K562 (cell line): ENCODE results near the gene VPS26A. TPM values are rescaled to one million over a fixed set of nuclear protein-coding genes. Genes with fewer than 3 reads are reported as not detected.
A peak's percentile ranks its signal among the peaks of the same experiment; 100 is the strongest.

Experiments used
- ATAC-seq: fragments of 200-7000 bp; cut with Tn5 transposase; 3 replicates; pipeline ENCODE4 v1.9.1; 2020; ENCODE audit warnings: moderate library complexity
- BruUV-seq: library from RNA; stranded (reverse); fragments of 400-500 nt; replicated peaks from 2 replicates; lab custom pipeline; 2021; lab: Mats Ljungman, UMichigan
- CTCF ChIA-PET: fragments of 300-600 bp; formaldehyde crosslinking; extraction: SDS; loops from one replicate; lab custom pipeline; 2021; ENCODE audit warnings: low intra/inter-chr PET ratio; lab: Yijun Ruan, JAX
- POLR2A ChIA-PET: fragments of 300-600, 350-650 bp; sonication (Branson Sonifier 250); formaldehyde crosslinking; extraction: SDS; loops from one replicate; lab custom pipeline; 2021; ENCODE audit warnings: antibody characterized with exemption, inconsistent platforms; lab: Yijun Ruan, JAX
- DNase-seq, 4 experiments: peaks; one replicate each; pipeline versions ENCODE4 v3.0.0 to v3.0.0-alpha.2; 2011 to 2018; ENCODE audit warnings: low spot score in 3 of 4, mixed read lengths in 3 of 4; ENCODE audit errors: extremely low read depth in 1 of 4
- FAIRE-seq: peaks from 2 replicates; lab custom pipeline; 2011; peaks lifted over from hg19 to GRCh38; lab: Jason Lieb, UNC
- H2AFZ ChIP-seq: 2 replicates; pipeline ENCODE4 v1.6.0; 2011; ENCODE audit warnings: low read depth, low read length, control low read depth, inconsistent platforms
- H3K27ac ChIP-seq: fragments of 200-600 bp; 3 replicates; pipeline ENCODE4 v1.8.0; 2011; ENCODE audit warnings: low read depth, mild to moderate bottlenecking, control low read depth, inconsistent platforms, low read length, moderate library complexity, mixed read lengths; ENCODE audit errors: extremely low read depth
- H3K27me3 ChIP-seq, 2 experiments: fragments of 300-600 bp in 1 of 2; 2 replicates in 1 of 2; 3 replicates in 1 of 2; pipeline versions ENCODE4 v1.6.0 to v1.8.0; 2011; ENCODE audit warnings: inconsistent platforms in 2 of 2, low read length in 2 of 2, mild to moderate bottlenecking in 1 of 2, mixed read lengths in 1 of 2, moderate library complexity in 1 of 2; ENCODE audit not compliant: control insufficient read depth in 2 of 2, insufficient read depth in 2 of 2
- H3K36me3 ChIP-seq: fragments of 300-600 bp; 3 replicates; pipeline ENCODE4 v1.8.0; 2011; ENCODE audit warnings: mild to moderate bottlenecking, low read length, inconsistent platforms; ENCODE audit not compliant: control insufficient read depth, insufficient read depth
- H3K4me1 ChIP-seq, 2 experiments: fragments of 200-600 bp in 1 of 2; replicated peaks in 1 of 2; 2 replicates in 1 of 2; 3 replicates in 1 of 2; pipeline versions ENCODE4 v1.5.1 to v1.8.0; 2011; ENCODE audit warnings: inconsistent platforms in 2 of 2, low read length in 2 of 2, mild to moderate bottlenecking in 1 of 2, mixed read lengths in 1 of 2, moderate library complexity in 1 of 2; ENCODE audit not compliant: control insufficient read depth in 2 of 2, insufficient read depth in 2 of 2
- H3K4me2 ChIP-seq: 2 replicates; pipeline ENCODE4 v1.6.1; 2011; ENCODE audit warnings: low read length, control low read depth, inconsistent platforms, mixed read lengths; ENCODE audit not compliant: insufficient read depth
- H3K4me3 ChIP-seq: fragments of 200-600 bp; sonication (generic), shearing (Covaris generic); 2 replicates; pipeline ENCODE4 v1.5.1; 2016; ENCODE audit warnings: control low read depth, inconsistent platforms
- H3K79me2 ChIP-seq: fragments of 200-600 bp; 3 replicates; pipeline ENCODE4 v1.8.0; 2011; ENCODE audit warnings: low read length, inconsistent platforms; ENCODE audit not compliant: control insufficient read depth, insufficient read depth
- H3K9ac ChIP-seq, 2 experiments: 2 replicates each; pipeline versions ENCODE4 v1.6.0 to v1.6.1; 2011; ENCODE audit warnings: low read depth in 2 of 2, low read length in 2 of 2, control low read depth in 1 of 2, inconsistent platforms in 1 of 2, mild to moderate bottlenecking in 1 of 2, mixed read lengths in 1 of 2; ENCODE audit not compliant: insufficient read depth in 1 of 2
- H3K9me1 ChIP-seq: one replicate; pipeline ENCODE4 v1.6.0; 2011; ENCODE audit warnings: inconsistent platforms, mild to moderate bottlenecking, low read length, moderate library complexity; ENCODE audit not compliant: control insufficient read depth, insufficient read depth
- H3K9me3 ChIP-seq: replicated peaks from 2 replicates; pipeline ENCODE4 v1.5.1; 2011; ENCODE audit warnings: low read depth, low read length, inconsistent platforms; ENCODE audit not compliant: control insufficient read depth, insufficient read depth
- H4K20me1 ChIP-seq: replicated peaks from 2 replicates; pipeline ENCODE4 v1.6.1; 2011; ENCODE audit warnings: low read length, inconsistent platforms, mixed read lengths; ENCODE audit not compliant: control insufficient read depth, insufficient read depth
- BCOR ChIP-seq: fragments of 450-650 bp; IDR thresholded peaks from 2 replicates; pipeline ENCODE4 v1.6.1; 2016
- CREM ChIP-seq: IDR thresholded peaks from 2 replicates; pipeline ENCODE4 v1.6.1; 2014; ENCODE audit warnings: antibody characterized with exemption, low read depth
- E4F1 ChIP-seq: fragments of 250-450 bp; sonication (Bioruptor Pico); IDR thresholded peaks from 2 replicates; pipeline ENCODE4 v1.5.0; 2021; ENCODE audit warnings: mild to moderate bottlenecking, borderline replicate concordance
- ELF4 ChIP-seq: fragments of 450-650 bp; formaldehyde crosslinking; IDR thresholded peaks from 2 replicates; pipeline ENCODE4 v1.4.0; 2022; ENCODE audit warnings: missing genetic modification characterization
- FUS ChIP-seq: fragments of 200-400 bp; formaldehyde crosslinking; optimal IDR thresholded peaks from 2 replicates; pipeline ENCODE3; 2017; ENCODE audit warnings: low read depth, low read length
- HSF4 ChIP-seq: fragments of 250-450 bp; sonication (Bioruptor Pico); IDR thresholded peaks from 2 replicates; pipeline ENCODE4 v2.1.2; 2022; ENCODE audit warnings: mild to moderate bottlenecking, moderate library complexity, borderline replicate concordance
- KLF1 ChIP-seq: fragments of 450-650 bp; IDR thresholded peaks from 2 replicates; pipeline ENCODE4 v1.6.1; 2016; ENCODE audit warnings: missing genetic modification characterization, missing compliant biosample characterization
- L3MBTL2 ChIP-seq: fragments of 450-650 bp; IDR thresholded peaks from 2 replicates; pipeline ENCODE4 v1.6.1; 2016; ENCODE audit warnings: mild to moderate bottlenecking, moderate library complexity
- NONO ChIP-seq, 2 experiments: fragments of 200-400 bp in 1 of 2; fragments of 450-650 bp in 1 of 2; formaldehyde crosslinking in 1 of 2; IDR thresholded peaks; 2 replicates each; pipeline ENCODE4 v1.6.1; 2017; ENCODE audit warnings: low read depth in 2 of 2, mild to moderate bottlenecking in 2 of 2, moderate library complexity in 2 of 2, low read length in 1 of 2
- POLR2AphosphoS2 ChIP-seq: IDR thresholded peaks from 2 replicates; pipeline ENCODE4 v1.6.1; 2012; ENCODE audit warnings: low read length, improper control_type of control experiment
- POLR2H ChIP-seq: IDR thresholded peaks from 2 replicates; pipeline ENCODE4 v1.6.1; 2016; ENCODE audit warnings: missing genetic modification characterization, low read depth, mild to moderate bottlenecking, control low read depth, missing compliant biosample characterization, moderate library complexity
- THAP7 ChIP-seq: fragments of 250-450 bp; sonication (Bioruptor Pico); IDR thresholded peaks from 2 replicates; pipeline ENCODE4 v1.5.0; 2021
- TRIM28 ChIP-seq: fragments of 450-650 bp; IDR thresholded peaks from 2 replicates; pipeline ENCODE4 v1.6.1; 2017
- ZC3H4 ChIP-seq: sonication (generic); formaldehyde crosslinking; IDR thresholded peaks from 2 replicates; pipeline ENCODE4 v1.9.0; 2021; ENCODE audit warnings: missing genetic modification reagents, borderline replicate concordance
- ZNF12 ChIP-seq: sonication (generic); formaldehyde crosslinking; IDR thresholded peaks from 2 replicates; pipeline ENCODE4 v1.4.0; 2020; ENCODE audit warnings: mild to moderate bottlenecking, missing genetic modification reagents
- ZNF311 ChIP-seq: fragments of 250-450 bp; sonication (Bioruptor Pico); IDR thresholded peaks from 2 replicates; pipeline ENCODE4 v1.4.0; 2020; ENCODE audit warnings: mild to moderate bottlenecking, moderate library complexity
- ZNF511 ChIP-seq: sonication (generic); formaldehyde crosslinking; IDR thresholded peaks from 2 replicates; pipeline ENCODE4 v1.8.0; 2022; ENCODE audit warnings: mild to moderate bottlenecking, missing genetic modification reagents
- ZNF584 ChIP-seq: fragments of 200-800 bp; sonication (Bioruptor generic); IDR thresholded peaks from 2 replicates; pipeline ENCODE4 v1.6.1; 2016; ENCODE audit warnings: low read depth, mild to moderate bottlenecking, missing genetic modification characterization, missing compliant biosample characterization
- ZNF586 ChIP-seq: fragments of 450-650 bp; formaldehyde crosslinking; conservative IDR thresholded peaks from 2 replicates; pipeline ENCODE4 v1.4.0; 2020; ENCODE audit warnings: mild to moderate bottlenecking, moderate library complexity
- ZNF764 ChIP-seq: fragments of 250-450 bp; sonication (Bioruptor Pico); IDR thresholded peaks from 2 replicates; pipeline ENCODE4 v1.4.0; 2020; ENCODE audit warnings: low read depth, mild to moderate bottlenecking, moderate library complexity
- ZNF778 ChIP-seq: fragments of 450-650 bp; formaldehyde crosslinking; IDR thresholded peaks from 2 replicates; pipeline ENCODE4 v1.4.0; 2020; ENCODE audit warnings: mild to moderate bottlenecking, moderate library complexity
- WGBS: fragments of 100-300 bp; shearing (Covaris generic); methylation state at CpG from one replicate; pipeline ENCODE4 v1.1.6; 2016; ENCODE audit warnings: low coverage, mixed read lengths; ENCODE audit not compliant: insufficient coverage; ENCODE audit errors: missing lambda C conversion rate; 5-methylcytosine and 5-hydroxymethylcytosine counted together
- in situ Hi-C: fragments of 300-500 bp; cut with MboI; formaldehyde crosslinking; loops from 4 replicates; pipeline ENCODE4 v1.15.0; 2018; ENCODE audit warnings: inconsistent platforms, mixed read lengths
- intact Hi-C: fragments of 100-400 bp; cut with micrococcal nuclease; formaldehyde crosslinking; loops from 2 replicates; pipeline ENCODE4 v1.14.2; 2022
- polyA plus RNA-seq, 8 experiments: library from polyadenylated mRNA; depleted of rRNA in 4 of 8; stranded (reverse) in 5 of 8; unstranded in 3 of 8; fragments of >200 nt; fragmentation: Nextera tagmentation in 2 of 8; fragmentation: Illumina TruSeq in 1 of 8; extraction: Ambion mirVana in 2 of 8; extraction: Trizol in 1 of 8; gene quantifications; 2 replicates each; pipeline versions ENCODE4 v1.2.1 to v1.2.3, GENCODE V29; 2011 to 2014; ENCODE audit warnings: inconsistent platforms in 1 of 8, missing spikeins in 1 of 8
- total RNA-seq, 7 experiments: library from RNA; depleted of rRNA in 6 of 7; stranded (reverse); fragments of >200 nt in 6 of 7; fragmentation: Illumina TruSeq in 2 of 7; extraction: Trizol in 2 of 7; gene quantifications; 2 replicates each; pipeline versions ENCODE4 v1.2.1 to v1.2.3, GENCODE V29; 2011 to 2021; ENCODE audit warnings: low replicate concordance in 1 of 7

The VPS26A gene
- total and polyA plus RNA-seq, 9 of the 15 experiments (the other 6 are each of a cell fraction or from before 2014, with no cell fraction given): 47.1 to 137 (median 69.3) TPM

- no peak for TF ChIP-seq NONO (IDR thresholded peaks at IDR 0.05; ENCODE audit: low read depth in 2 of 2, low read length in 1 of 2)
- no peak for TF ChIP-seq ZNF586 (CRISPR knock-in tag)
- TF ChIP-seq ZNF12 (CRISPR knock-in tag): no peak
- TF ChIP-seq THAP7 (CRISPR knock-in tag): no peak
- no peak for TF ChIP-seq L3MBTL2
Observed at GRCh38 chr10:69201045-69201444, 77.1 kb downstream of the VPS26A start (continued).

- Histone ChIP-seq H3K4me2 (no peak overlapping the region), H3K4me3 (no peak overlapping the region), H3K9me3 (no peaks in the 10 kb centered on the region), H3K79me2 (no peaks in the 10 kb centered on the region), H3K27me3 (no peaks in the 10 kb centered on the region), H3K9ac (no peak overlapping the region), H3K27ac (no peak overlapping the region), H3K4me1 (no peaks in the 10 kb centered on the region), H3K9me1 (no peaks in the 10 kb centered on the region), H4K20me1 (no peaks in the 10 kb centered on the region), H3K36me3 (peaks cover 84% of the 10 kb centered on the region), H2AFZ (no peak overlapping the region)
- DNase-seq (no peak), ATAC-seq (peak; percentile 60), FAIRE-seq (no peak)
- ChIA-PET POLR2A (interaction anchor here (0.7 to 12.6 kb wide), 3 partner anchors 6 to 209 kb away, joined by 3 to 95 read pairs (median 95); no protein-coding TSS in a partner anchor), CTCF (no interaction called here)
- BruUV-seq: no TSS peak
- 92% methylated on average over 1 of the region's 1 CpG for WGBS
- intact Hi-C loops: no loop called here
- in situ Hi-C loops: no loop called here
- no peak for TF ChIP-seq ZNF511 (CRISPR knock-in tag)
- no peak for TF ChIP-seq CREM
- TF ChIP-seq ZNF778 (CRISPR knock-in tag): no peak
- no peak for TF ChIP-seq HSF4 (CRISPR knock-in tag)
- TF ChIP-seq ZNF311 (CRISPR knock-in tag): no peak
- TF ChIP-seq ELF4: no peak
- no peak for TF ChIP-seq BCOR
- peak; percentile 81 for TF ChIP-seq ZNF584 (CRISPR knock-in tag)
- TF ChIP-seq POLR2H (tag): peak; percentile 70; the same call in 1 of the 2 replicates
- no peak for TF ChIP-seq POLR2AphosphoS2
- TF ChIP-seq ZC3H4: no peak
- no peak for TF ChIP-seq ZNF764 (CRISPR knock-in tag)
- TF ChIP-seq FUS: no peak
- TF ChIP-seq KLF1 (tag): no peak
- no peak for TF ChIP-seq E4F1 (CRISPR knock-in tag)
- no peak for TF ChIP-seq TRIM28
Observed at GRCh38 chr10:69202332-69202731, 78.4 kb downstream of the VPS26A start.
